Muscle of leg (tissue), 11 donors: Measurements from ENCODE around the gene TMEM263. TPM values are rescaled to one million over a fixed set of nuclear protein-coding genes. Genes with fewer than 3 reads are reported as not detected.
"Not testable (repeated sequence)": the region's sequence is repeated elsewhere in the genome, so short reads cannot be mapped to it uniquely, and the experiment has no call there.

ENCODE experiments used
- DNase-seq: peaks from one replicate; pipeline ENCODE4 v3.0.0; 2013
- H3K27ac ChIP-seq: one replicate; pipeline ENCODE4 v1.5.1; 2013; ENCODE audit warnings: mild to moderate bottlenecking, low read length, control low read depth
- H3K27me3 ChIP-seq: one replicate; pipeline ENCODE4 v1.6.1; 2013; ENCODE audit warnings: low read length; ENCODE audit not compliant: control insufficient read depth, insufficient read depth
- H3K36me3 ChIP-seq: one replicate; pipeline ENCODE4 v1.6.1; 2013; ENCODE audit warnings: low read length; ENCODE audit not compliant: control insufficient read depth, insufficient read depth
- H3K4me1 ChIP-seq: one replicate; pipeline ENCODE4 v1.6.1; 2013; ENCODE audit warnings: low read length; ENCODE audit not compliant: control insufficient read depth, insufficient read depth
- H3K4me3 ChIP-seq: one replicate; pipeline ENCODE4 v1.5.1; 2013; ENCODE audit warnings: low read length, control low read depth
- H3K9me3 ChIP-seq: replicated peaks from 2 replicates; pipeline ENCODE4 v1.6.1; 2013; ENCODE audit warnings: low read depth, low read length; ENCODE audit not compliant: control insufficient read depth
- WGBS: methylation state at CpG from one replicate; pipeline ENCODE4 v1.1.5; 2013; ENCODE audit warnings: missing lambda C conversion rate; ENCODE audit not compliant: insufficient coverage; 5-methylcytosine and 5-hydroxymethylcytosine counted together
- polyA plus RNA-seq, 8 donors: library from polyadenylated mRNA; unstranded; fragments of 120-200 nt; gene quantifications; one replicate each; pipeline versions ENCODE4 v1.2.1 to v1.2.3, GENCODE V29; 2013; ENCODE audit warnings: inconsistent platforms in 1 of 8, low replicate concordance in 1 of 8; ENCODE audit not compliant: insufficient read length in 8 of 8, insufficient read depth in 1 of 8
- total RNA-seq: library from RNA; stranded (reverse); fragments of 120-200 nt; gene quantifications from one replicate; pipeline ENCODE4 v1.2.4, GENCODE V29; 2013

The TMEM263 gene
- total and polyA plus RNA-seq, 9 donors = 44.6 to 89.3 (median 62.3) TPM

- Histone ChIP-seq H3K4me1 (no peaks in the 10 kb centered on the region), H3K27ac (no peak overlapping the region), H3K36me3 (peaks cover 3% of the 10 kb centered on the region), H3K4me3 (no peak overlapping the region), H3K27me3 (no peaks in the 10 kb centered on the region), H3K9me3 (no peaks in the 10 kb centered on the region)
- no CpG with 5 or more reads among the region's 1 CpG for WGBS
- DNase-seq = no peak
Observed at GRCh38 chr12:106997916-106998315, 42.2 kb downstream of the TMEM263 start.

- H3K4me1 ChIP-seq = no peaks in the 10 kb centered on the region
- H3K27ac ChIP-seq = no peak overlapping the region
- 53% methylated on average over 4 of the region's 6 CpGs for WGBS
- no peaks in the 10 kb centered on the region for H3K9me3 ChIP-seq
- H3K36me3 ChIP-seq = peaks cover 3% of the 10 kb centered on the region
- H3K4me3 ChIP-seq = no peak overlapping the region
- DNase-seq = peak; percentile 51
- H3K27me3 ChIP-seq = no peaks in the 10 kb centered on the region
Observed at GRCh38 chr12:106999446-106999845, 43.7 kb downstream of the TMEM263 start.

GRCh38 chr12:107002665-107003064 is 47.0 kb downstream of the TMEM263 start:
- whole genome bisulfite sequencing = 100% methylated on average over 1 of the region's 4 CpGs
- H3K36me3 ChIP-seq = not testable (repeated sequence)

GRCh38 chr12:107007411-107007810 is 51.7 kb downstream of the TMEM263 start:
- Histone ChIP-seq H3K9me3 (peaks cover 2% of the 10 kb centered on the region), H3K36me3 (no peaks in the 10 kb centered on the region), H3K4me3 (no peak overlapping the region), H3K4me1 (no peaks in the 10 kb centered on the region), H3K27ac (no peak overlapping the region), H3K27me3 (no peaks in the 10 kb centered on the region)
- WGBS = 90% methylated on average over 2 of the region's 4 CpGs
- DNase-seq = no peak

More at GRCh38 chr12:107002665-107003064, 47.0 kb downstream of the TMEM263 start:
- DNase-seq, H3K4me1 ChIP-seq, H3K27me3 ChIP-seq, H3K4me3 ChIP-seq, H3K9me3 ChIP-seq, H3K27ac ChIP-seq: not testable (repeated sequence)

GRCh38 chr12:107011519-107011918 is 55.8 kb downstream of the TMEM263 start:
- peaks cover 2% of the 10 kb centered on the region for H3K9me3 ChIP-seq
- no peak overlapping the region for H3K4me3 ChIP-seq
- H3K36me3 ChIP-seq = no peaks in the 10 kb centered on the region
- DNase-seq = no peak
- H3K27ac ChIP-seq = no peak overlapping the region
- no CpG with 5 or more reads among the region's 2 CpGs for WGBS
- H3K4me1 ChIP-seq = no peaks in the 10 kb centered on the region
- H3K27me3 ChIP-seq = no peaks in the 10 kb centered on the region

GRCh38 chr12:107012736-107013425 is 57.2 kb downstream of the TMEM263 start:
- Histone ChIP-seq H3K4me1 (no peaks in the 10 kb centered on the region), H3K9me3 (peaks cover 2% of the 10 kb centered on the region), H3K27me3 (no peaks in the 10 kb centered on the region), H3K36me3 (no peaks in the 10 kb centered on the region), H3K4me3 (no peak overlapping the region), H3K27ac (no peak overlapping the region)
- DNase-seq = no peak
- WGBS = 89% methylated on average over 1 of the region's 1 CpG

GRCh38 chr12:107014055-107014454 is 58.3 kb downstream of the TMEM263 start:
- no peak overlapping the region for H3K4me3 ChIP-seq
- H3K36me3 ChIP-seq = no peaks in the 10 kb centered on the region
- H3K27ac ChIP-seq = no peak overlapping the region
- H3K27me3 ChIP-seq = no peaks in the 10 kb centered on the region
- peaks cover 2% of the 10 kb centered on the region for H3K9me3 ChIP-seq
- WGBS = 100% methylated on average over 1 of the region's 3 CpGs
- no peak for DNase-seq
- H3K4me1 ChIP-seq = no peaks in the 10 kb centered on the region

GRCh38 chr12:107017042-107017441 is 61.3 kb downstream of the TMEM263 start:
- Histone ChIP-seq H3K27me3 (no peaks in the 10 kb centered on the region), H3K36me3 (no peaks in the 10 kb centered on the region), H3K9me3 (no peaks in the 10 kb centered on the region), H3K4me1 (no peaks in the 10 kb centered on the region), H3K4me3 (no peak overlapping the region), H3K27ac (no peak overlapping the region)
- no peak for DNase-seq
- no CpG with 5 or more reads among the region's 4 CpGs for WGBS

GRCh38 chr12:107019546-107019945 is 63.8 kb downstream of the TMEM263 start:
- Histone ChIP-seq H3K27me3 (no peaks in the 10 kb centered on the region), H3K4me1 (no peaks in the 10 kb centered on the region), H3K4me3 (no peak overlapping the region), H3K9me3 (no peaks in the 10 kb centered on the region), H3K27ac (no peak overlapping the region), H3K36me3 (no peaks in the 10 kb centered on the region)
- no peak for DNase-seq
- no CpG with 5 or more reads among the region's 2 CpGs for WGBS
